Embryonic facial prominence (tissue), 1 donor: Measurements from ENCODE around the gene SLC6A2.
"Not testable (repeated sequence)": the region's sequence is repeated elsewhere in the genome, so short reads cannot be mapped to it uniquely, and the experiment has no call there.

Experiments
- DNase-seq: peaks from one replicate; pipeline ENCODE4 v3.0.0-alpha.2; 2016; ENCODE audit errors: extremely low spot score

SLC6A2 gene

DNA sequence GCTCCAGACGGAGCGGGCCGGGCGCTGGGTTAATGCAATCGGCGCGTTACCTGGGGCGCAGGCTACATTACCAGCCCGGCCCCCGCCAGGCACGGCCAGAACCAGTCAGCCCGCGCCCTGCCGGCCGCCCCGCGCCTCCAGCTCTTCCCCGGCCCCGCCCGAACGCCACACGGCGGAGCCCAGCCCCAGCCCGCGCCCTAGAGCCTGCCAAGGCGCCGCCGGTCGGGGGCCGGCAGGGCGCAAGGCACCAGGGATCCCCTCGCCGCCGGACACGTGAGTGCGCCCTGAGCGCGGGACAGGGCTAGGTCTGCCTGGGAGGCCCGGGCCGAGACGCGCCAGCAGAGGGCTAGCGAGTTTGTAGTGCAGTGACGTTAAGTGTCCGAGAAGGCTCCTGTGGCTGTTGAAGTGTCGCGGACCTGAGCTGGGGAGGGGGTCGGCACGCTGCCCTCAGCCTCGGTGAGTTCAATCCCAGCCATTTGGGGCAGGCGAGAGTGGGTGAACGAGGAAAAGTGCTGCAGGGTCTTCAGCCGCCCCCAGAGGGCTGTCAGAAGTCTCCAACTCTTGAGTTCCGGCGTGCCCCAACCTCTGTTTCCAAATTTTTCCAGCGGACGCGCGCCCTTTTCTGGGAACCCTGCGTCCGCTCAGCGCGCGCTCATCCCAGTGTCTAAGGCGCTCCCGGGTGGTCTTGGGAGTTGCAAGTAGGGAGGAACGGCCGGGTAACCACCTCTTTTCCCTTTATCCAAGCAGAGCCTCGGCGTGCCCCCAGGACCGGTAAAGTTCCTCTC lies at the start of gene SLC6A2:
SLC6A2 (plus strand) TSS at position 92 of the 785 bp plus-strand sequence. CDS start 707 bp downstream, outside the sequence.
- no peak for DNase-seq

DNA sequence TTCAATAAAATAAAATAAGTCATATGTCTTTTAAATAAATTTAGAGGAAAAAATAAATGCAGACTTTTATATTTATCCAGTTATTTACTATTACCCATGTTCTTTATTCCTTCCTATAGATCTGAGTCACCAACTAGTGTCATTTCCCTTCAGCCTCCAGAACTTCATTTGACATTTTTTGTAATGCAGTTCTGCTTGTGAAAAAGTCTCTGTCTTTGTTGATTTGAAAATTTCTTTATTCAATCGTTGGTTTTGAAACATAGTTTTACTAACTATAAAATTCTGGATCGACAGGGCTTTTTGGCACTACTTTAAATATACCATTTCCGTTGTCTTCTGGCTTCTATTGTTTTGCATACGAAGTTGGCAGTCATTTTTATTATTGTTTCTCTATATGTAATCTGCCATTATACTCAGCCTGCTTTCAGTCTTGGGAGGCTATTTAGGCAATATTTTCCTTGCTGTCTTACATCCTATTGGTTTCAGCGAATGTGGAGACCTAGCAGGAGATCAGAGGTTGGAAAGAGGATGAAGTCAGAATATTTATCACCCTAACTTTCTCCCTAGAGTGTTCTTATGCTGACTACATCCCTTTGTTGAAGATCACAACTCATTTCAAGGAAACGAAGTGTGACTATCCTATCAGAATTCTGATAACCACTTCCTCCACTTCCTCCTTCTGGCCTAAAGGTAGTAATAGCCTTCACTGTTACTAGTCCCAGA lies 42.0 kb upstream of the SLC6A2 start:
- no peak for DNase-seq

DNA sequence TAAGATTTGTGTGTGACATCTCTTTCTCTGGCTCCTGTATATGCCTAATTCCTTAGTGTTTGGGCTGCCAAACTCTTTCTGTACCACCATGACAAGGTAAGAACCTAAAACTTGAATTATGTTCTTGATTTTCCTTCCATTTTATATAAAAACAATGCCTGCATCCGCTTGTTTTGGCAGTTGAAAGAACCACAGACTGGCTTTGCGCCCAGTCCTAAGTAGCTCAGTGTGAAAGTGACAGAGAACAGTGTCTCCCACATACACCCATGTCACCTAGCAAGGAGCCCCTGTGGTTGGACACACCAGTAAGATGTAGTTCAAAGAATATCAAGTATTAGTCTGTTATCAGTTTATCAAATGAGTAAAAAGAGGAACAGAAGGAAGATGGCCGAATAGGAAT lies 40.7 kb upstream of the SLC6A2 start:
- no peak for DNase-seq

DNA sequence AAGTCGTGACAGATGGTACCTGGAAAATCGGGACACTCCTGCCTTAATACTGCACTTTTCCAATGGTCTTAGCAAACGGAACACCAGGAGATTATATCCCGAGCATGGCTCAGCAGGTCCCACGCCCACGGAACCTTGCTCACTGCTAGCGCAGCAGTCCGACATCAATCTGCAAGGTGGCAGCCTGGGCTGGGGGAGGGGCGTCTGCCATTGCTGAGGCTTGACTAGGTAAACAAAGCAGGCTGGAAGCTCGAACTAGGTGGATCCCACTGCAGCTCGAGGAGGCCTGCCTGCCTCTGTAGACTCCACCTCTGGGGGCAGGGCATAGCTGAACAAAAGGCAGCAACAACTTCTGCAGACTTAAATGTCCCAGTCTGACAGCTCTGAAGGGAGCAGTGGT lies 40.1 kb upstream of the SLC6A2 start:
- not testable (repeated sequence) for DNase-seq

DNA sequence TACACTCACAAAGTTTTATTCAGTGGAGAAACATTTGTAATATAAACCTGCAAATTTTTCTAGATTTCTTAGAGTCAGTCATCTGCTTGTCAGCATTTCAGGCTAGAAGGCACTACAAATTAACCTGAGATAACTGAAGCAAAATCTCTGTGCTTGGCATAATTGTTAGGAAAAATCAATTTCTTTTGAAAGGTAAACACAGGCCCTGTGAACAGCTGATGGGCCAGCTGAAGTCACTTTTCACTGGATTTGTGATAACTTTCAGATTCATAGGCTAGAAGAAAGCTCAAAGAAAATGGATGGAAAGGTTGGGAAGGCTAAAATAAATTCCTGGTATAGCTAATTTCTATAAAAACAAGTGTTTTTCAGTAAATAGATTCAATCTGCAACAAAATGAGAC lies 34.0 kb upstream of the SLC6A2 start:
- DNase-seq: no peak

DNA sequence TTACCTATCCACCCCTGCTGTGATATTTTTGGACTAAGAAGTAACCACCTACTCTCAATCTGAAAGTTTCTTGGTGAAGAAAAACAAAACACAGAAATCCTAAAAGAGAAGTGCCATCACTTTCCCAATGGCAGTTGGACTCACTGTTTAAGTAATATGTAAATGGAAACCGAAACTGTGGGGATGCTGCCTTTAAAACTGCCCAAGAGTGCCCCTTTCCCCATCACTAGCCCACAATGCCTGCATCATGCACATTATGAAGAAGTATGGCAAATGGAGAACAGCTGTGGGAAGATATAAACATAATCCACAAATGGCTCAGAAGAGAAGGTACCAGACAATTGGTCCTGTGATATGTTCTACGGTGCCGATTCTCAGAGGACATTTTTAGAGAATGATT lies 33.5 kb upstream of the SLC6A2 start:
- no peak for DNase-seq

DNA sequence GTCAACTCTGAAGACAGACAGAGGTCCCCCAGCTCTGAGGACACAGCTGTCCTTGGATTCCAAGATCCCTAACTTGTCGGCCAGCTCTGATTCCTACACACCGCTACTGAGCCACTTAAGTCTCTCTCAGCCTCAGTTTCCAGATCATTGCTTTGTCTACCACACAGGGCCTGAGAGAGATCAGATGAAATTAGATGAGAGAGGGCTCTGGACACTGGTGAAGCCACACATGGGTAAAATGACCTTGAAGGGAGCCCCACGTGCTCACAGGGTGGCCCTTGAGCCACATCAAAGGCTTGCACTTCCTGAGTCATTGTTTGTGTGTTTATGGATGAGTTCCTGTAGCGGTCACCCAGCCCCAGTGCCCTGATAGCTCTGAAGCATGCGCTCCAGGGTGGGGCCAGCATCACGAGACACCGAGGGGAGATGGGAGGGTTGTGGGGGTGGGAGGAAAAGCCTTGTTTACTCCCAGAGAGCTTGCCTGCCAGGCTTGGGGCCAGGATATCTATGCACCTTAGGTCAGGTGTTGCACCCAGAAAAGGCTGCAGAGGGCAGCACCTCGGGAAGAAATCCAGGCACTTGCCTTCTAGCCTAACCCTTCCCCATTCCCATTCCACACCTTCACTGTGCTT lies 32.7 kb upstream of the SLC6A2 start:
- no peak for DNase-seq

DNA sequence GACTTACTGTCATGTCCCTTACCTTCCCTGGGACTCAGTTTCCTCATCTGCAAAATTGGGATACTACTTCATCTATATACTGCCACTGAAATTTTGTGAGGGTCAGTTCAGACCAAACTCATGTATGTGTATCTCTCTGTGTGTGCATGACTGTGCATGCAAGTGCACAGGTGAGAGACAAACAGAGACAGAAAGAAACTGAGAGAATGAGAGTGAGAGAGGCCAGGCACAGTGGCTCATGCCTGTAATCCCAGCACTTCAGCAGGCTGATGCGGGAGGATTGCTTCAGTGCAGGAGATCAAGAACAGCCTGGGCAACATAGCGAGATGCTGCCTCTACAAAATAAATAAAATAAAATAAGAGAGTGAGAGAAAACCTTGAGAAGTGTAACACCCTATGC lies 32.1 kb upstream of the SLC6A2 start:
- no peak for DNase-seq

DNA sequence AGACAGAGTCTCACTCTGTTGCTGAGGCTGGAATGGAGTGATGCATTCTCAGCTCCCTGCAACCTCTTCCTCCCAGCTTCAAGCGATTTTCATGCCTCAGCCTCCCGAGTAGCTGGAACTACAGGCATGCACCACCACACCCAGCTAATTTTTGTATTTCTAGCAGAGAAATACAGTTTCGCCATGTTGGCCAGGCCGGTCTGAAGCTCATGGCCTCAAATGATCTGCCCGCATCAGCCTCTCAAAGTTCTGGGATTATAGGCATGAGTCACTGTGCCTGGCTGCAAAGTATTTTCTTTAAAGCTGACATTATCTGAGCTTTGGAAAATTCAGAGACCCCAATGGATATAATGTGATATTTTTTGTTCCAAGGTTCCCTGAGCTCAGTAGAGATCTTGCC lies 31.1 kb upstream of the SLC6A2 start:
- DNase-seq: no peak

DNA sequence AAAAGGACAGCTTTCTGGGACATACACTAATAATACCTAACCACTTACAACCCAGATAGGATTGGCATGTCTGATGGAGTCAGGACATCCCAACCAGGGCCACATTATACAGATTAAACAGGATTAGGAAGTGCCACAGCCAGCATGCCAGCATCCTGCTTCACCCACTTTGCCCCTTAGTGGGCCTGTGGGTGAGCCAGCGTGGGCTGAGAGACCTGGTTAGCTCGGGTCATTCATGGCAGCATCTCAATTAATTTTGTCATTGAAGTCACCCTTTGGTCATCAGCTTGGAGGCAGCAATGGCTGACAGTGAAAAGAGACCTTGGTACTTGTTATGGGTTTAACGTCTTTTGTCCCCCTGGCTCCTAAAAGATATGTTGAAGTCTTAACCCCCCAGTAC lies 29.9 kb upstream of the SLC6A2 start:
- no peak for DNase-seq

DNA sequence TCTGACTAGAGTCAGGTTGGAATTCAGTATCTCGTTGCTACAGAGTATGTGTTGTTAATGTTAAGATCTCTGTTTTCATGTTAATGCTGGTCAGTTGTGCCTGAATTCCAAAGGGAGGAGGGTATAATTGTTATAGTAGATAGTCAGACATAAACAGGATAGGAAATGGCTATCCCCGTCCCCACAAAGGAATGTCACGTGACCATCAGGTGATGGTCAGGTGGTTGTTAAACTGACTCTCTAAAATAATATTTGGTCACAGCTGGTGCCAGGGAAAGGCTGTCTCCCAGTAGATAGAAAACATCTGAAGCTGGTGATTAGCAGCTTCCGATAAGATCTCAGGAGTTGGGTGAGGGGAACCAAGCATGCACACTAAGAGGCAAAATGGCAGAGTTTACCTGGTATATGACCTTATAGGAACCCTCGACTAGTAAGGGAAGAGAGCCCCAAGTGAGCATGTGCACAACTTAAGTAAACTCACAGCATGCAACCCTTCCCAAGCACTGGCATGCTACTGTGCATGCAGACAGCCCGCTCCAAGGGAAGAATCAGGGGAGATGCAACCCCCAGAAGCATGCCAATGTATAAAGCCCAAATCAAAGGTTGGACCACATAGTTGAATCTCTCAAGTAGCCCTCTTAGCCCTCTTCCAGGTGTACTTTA lies 27.4 kb upstream of the SLC6A2 start:
- DNase-seq: no peak

DNA sequence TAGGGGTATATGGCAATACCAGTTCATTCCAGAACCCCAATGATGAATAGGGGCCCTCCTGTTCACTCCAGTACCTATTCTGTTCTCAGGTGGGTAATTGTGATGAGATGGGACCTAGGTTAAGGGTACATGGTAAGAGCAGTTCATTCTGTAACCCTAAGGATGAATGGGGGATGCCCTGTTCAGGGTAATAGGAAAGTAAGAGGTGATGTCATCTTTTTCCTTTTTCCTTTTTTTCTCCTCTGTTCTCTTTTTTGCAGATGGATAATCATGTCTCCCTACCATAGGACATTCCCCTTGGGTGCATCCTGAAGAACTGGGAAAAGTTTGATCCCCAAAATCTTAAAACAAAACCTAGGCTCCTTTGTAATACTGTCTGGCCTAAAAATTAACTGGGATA lies 25.0 kb upstream of the SLC6A2 start:
- DNase-seq: no peak

DNA sequence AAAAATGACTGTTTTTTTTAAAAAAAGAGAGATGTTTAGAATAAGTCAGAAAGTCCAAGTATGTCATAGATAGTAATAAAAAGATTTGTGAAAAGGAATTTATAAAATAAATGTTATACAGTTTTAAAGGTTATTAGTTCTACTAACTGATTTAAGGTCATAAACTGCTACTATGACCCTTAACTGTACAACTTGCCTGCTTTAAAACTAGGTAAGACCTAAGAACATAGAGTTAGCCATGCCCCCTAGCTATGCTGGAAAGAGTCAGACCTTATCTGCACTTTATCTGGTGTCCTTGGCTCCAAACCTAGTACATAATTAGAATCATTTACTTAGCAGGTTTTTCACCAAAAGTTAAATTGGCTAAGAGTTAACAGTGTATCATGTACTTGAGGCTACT lies 23.5 kb upstream of the SLC6A2 start:
- DNase-seq: no peak

DNA sequence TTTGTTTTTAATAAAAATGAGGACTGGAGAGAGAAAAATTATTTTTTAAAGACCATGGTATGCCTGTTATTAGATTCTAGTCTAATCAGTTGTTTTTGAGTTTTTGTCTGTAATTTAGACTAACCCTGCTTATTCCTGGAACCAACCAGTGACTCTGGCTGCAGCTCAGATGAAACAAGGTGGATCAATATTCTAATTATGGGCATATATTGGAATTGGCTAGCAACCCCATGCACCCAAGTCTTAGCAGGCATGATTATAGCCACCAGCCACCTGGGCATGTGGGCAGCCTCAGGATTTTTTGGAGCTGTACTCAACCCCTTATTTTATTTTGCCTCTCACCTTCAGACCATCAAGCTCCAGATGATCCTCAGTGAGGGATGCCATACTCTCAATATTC lies 21.6 kb upstream of the SLC6A2 start:
- no peak for DNase-seq

DNA sequence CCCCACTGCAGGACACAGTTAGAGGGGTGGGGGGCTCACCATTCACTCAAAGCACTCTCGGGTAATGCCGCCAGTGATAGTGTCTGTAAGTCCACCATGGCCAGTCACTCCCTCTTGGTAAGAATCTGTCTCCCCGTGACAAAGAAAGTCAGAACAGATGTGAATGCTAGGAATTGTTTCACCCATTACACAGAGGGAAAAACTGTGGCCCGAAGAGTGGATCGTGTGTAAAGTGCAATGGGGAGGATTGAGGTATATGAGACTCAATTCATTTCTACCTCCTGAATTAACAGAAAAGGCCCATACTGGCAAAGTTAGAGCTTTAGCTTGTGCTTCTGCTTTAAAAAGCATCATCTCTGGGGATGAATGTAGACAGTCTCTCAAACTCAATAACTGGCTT lies 17.5 kb upstream of the SLC6A2 start:
- no peak for DNase-seq

DNA sequence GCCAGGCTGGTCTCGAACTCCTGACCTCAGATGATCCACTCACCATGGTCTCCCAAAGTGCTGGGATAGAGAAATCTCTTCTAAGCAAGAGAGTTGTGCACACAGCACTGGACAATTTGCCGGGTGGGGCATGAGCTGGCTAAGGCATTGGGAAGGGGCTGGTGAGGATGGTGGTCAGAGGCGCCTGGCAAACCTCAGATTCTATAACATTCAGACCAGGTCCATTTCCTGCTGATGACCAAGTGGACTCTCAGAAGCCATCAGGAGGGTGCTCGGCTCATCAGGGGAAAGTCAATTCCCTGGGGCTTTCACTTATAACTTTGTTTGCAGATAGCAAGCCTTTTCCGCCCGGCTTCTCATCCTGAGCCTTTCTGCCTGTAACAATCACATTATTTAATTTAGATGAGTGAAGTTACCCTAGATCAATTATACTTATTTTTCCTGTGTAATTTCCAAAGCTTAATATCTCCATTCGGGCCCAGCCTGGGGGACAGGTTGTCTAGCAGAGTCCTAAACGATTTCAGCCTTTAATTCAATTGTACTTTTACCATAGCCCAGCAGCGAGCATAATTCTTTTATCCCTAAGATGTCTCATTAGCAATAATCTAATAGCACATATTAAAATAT lies 15.0 kb upstream of the SLC6A2 start:
- DNase-seq: no peak

DNA sequence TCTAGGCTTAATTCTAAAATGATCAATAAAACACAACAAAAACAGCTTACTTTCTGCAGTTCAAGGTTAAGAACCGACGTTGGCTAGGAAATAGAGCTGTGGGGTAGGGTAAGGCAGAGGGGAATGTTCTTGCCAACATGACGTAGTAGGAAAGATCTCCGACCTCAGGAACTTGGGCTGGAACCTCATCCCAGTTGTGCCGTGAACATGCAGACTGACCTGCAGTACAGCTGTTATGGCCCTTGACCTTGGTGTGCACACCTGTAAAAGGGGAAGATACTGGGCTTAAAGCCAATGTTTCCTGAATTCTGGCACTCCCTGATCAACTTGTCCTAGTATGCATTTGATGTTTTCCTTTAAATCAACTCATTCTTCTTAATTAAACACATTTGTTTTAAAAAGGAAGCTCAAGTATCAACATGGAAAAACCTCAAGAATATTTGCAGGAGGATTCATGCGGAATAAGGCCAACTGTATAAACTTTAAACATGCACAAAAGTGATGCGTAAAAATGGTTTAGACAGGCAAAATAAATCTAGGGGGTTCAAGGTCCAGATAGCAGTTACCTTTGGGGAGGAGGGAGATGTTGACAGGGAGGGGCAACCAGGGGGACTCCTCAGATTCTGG lies 14.2 kb upstream of the SLC6A2 start:
- DNase-seq: no peak

DNA sequence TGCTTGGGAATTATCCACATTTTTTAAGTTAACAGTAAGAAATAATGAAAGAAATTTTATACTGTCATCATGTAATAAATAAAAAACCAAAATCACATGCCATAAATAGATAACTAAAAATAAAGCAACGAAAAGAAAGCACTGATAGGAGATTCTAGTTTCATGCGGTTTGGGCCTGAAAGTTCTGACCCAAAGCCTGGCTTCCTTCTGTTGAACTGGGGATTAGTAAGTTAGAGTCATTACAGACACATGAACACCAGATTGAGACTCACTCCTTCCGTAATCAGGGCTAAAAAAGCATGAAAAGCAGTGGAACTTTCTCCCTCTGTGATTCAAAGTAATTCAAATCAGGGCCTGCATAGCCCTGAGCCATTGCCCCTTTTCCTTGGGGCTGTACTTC lies 13.2 kb upstream of the SLC6A2 start:
- no peak for DNase-seq

DNA sequence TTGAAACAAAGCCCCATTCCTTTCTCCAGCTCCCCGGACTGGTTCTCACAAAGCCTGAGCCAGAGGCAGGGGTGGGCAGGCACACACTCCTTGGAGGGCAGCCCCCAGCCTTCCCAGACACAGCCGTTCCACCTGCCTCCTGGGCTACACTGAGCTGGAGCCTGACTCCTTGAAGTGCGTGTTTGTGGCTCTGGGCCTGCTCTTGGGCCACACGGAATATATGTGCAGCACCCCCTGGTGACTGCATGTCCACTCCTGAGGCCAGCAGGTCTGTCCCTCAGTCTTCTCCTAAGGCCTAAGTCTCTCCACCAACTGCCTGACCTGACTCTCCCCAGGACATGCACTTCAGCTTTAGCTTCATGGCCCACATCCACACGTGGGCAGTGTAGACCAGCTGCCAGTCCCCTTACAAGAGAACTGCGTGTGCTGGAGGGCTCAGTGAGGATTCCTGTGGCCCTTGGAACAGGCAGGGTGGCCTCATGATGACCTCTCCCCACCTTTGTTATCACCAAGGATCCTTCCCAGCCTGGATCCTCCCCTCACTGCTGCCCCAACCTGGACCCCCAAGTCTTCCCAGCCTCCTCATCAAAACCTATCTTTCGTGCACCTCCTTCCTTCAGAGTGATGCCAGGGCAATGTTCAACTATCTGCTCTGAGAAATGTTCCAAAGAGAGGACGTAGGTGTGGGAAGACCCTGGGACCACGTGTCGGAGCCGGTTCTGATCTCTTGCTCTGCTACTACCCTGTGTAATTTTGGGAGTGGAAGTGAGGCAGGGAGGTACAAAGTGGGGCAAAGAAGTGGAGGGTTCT lies 12.4 kb upstream of the SLC6A2 start:
- no peak for DNase-seq

DNA sequence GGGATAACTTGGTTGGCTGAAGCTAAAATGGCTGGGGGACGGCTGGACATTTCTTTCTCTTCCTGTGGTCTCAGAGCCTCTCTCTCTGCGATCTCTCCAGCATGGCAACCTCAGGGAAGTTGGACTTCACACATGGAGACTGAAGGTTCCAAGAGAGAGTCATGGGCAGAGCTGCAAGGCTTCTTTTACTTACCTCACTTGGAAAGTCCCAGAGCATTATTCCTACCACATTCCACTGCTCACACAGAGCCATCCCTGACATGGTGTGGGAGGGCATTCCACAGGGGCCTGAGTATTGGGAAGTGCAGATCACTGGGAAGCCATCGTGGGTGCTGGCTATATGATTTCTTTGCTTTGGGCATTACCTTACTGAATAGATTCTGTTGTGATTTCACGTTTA lies 9.8 kb upstream of the SLC6A2 start:
- DNase-seq: no peak

DNA sequence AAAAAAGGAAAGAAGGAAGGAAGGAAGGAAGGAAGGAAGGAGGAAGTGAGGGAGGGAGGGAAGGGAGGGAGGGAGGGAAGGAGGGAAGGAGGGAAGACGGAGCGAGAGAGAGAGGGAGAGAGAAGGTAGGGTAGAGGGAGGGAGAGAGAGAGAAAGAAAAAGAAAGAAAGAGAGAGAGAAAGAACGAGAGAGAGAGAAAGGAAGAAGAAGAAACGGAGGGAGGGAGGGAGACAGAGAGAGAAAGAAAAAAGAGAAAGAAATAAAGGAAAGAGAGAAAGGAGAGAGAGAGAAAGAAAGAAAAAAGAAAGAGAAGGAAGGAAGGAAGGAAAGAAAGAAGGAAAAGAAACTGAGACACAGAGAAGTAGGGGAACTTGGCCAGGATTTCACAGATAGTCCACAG lies 8.4 kb upstream of the SLC6A2 start:
- no peak for DNase-seq
